Osteocyte (in vitro differentiated cells): ENCODE results near the gene MRPL41. TPM values are rescaled to one million over a fixed set of nuclear protein-coding genes. Genes with fewer than 3 reads are reported as not detected.
A peak's percentile ranks its signal among the peaks of the same experiment; 100 is the strongest.

Experiments used
- DNase-seq: peaks from one replicate; pipeline ENCODE4 v3.0.0; 2021; ENCODE audit warnings: mixed read lengths; ENCODE audit not compliant: unreplicated experiment; ENCODE audit errors: extremely low spot score
- H3K27ac Mint-ChIP-seq: one replicate; pipeline ENCODE4 v1.8.0; 2021; ENCODE audit warnings: mild to moderate bottlenecking, mixed read lengths; ENCODE audit not compliant: unreplicated experiment
- H3K27me3 Mint-ChIP-seq: one replicate; pipeline ENCODE4 v1.8.0; 2021; ENCODE audit warnings: mixed read lengths; ENCODE audit not compliant: unreplicated experiment
- H3K36me3 Mint-ChIP-seq: one replicate; pipeline ENCODE4 v1.8.0; 2021; ENCODE audit warnings: mixed read lengths; ENCODE audit not compliant: unreplicated experiment
- H3K4me1 Mint-ChIP-seq: one replicate; pipeline ENCODE4 v1.8.0; 2021; ENCODE audit warnings: mixed read lengths; ENCODE audit not compliant: unreplicated experiment
- H3K4me3 Mint-ChIP-seq: one replicate; pipeline ENCODE4 v1.8.0; 2021; ENCODE audit warnings: mild to moderate bottlenecking, moderate library complexity, mixed read lengths; ENCODE audit not compliant: unreplicated experiment
- H3K9me3 Mint-ChIP-seq: one replicate; pipeline ENCODE4 v1.8.0; 2021; ENCODE audit warnings: mixed read lengths; ENCODE audit not compliant: unreplicated experiment
- CTCF ChIP-seq: fragments of 200-600 bp; sonication (generic); IDR thresholded peaks from 2 replicates; pipeline ENCODE4 v1.5.0; 2021; ENCODE audit warnings: antibody characterized with exemption, mild to moderate bottlenecking, moderate library complexity
- total RNA-seq: library from RNA; stranded (reverse); gene quantifications from 2 replicates; pipeline ENCODE4 v1.2.1, GENCODE V29; 2021

MRPL41 gene
- total RNA-seq, 1 donor from 2014 or later = 53.8 TPM

GRCh38 chr9:137583347-137583746 is 31.7 kb downstream of the MRPL41 start:
- Mint-ChIP-seq H3K4me3 (no peak overlapping the region), H3K36me3 (peaks cover 27% of the 10 kb centered on the region), H3K9me3 (no peaks in the 10 kb centered on the region), H3K27me3 (no peaks in the 10 kb centered on the region), H3K4me1 (peaks cover 12% of the 10 kb centered on the region), H3K27ac (no peak overlapping the region)
- DNase-seq = no peak
- no peak for TF ChIP-seq CTCF

GRCh38 chr9:137583957-137584356 is 32.3 kb downstream of the MRPL41 start:
- peaks cover 27% of the 10 kb centered on the region for H3K36me3 Mint-ChIP-seq
- H3K27me3 Mint-ChIP-seq = no peaks in the 10 kb centered on the region
- H3K27ac Mint-ChIP-seq = peak overlapping the region; percentile 54
- no peak for TF ChIP-seq CTCF
- H3K9me3 Mint-ChIP-seq = no peaks in the 10 kb centered on the region
- peaks cover 11% of the 10 kb centered on the region for H3K4me1 Mint-ChIP-seq
- no peak for DNase-seq
- no peak overlapping the region for H3K4me3 Mint-ChIP-seq

- Mint-ChIP-seq H3K36me3 (peaks cover 23% of the 10 kb centered on the region), H3K9me3 (no peaks in the 10 kb centered on the region), H3K4me1 (peaks cover 11% of the 10 kb centered on the region), H3K27ac (no peak overlapping the region), H3K27me3 (no peaks in the 10 kb centered on the region), H3K4me3 (no peak overlapping the region)
- TF ChIP-seq CTCF = no peak
- DNase-seq = no peak
Observed at GRCh38 chr9:137586854-137587253, 35.2 kb downstream of the MRPL41 start.

- Mint-ChIP-seq H3K27me3 (no peaks in the 10 kb centered on the region), H3K36me3 (peaks cover 15% of the 10 kb centered on the region), H3K4me3 (no peak overlapping the region), H3K9me3 (no peaks in the 10 kb centered on the region), H3K4me1 (peaks cover 11% of the 10 kb centered on the region), H3K27ac (no peak overlapping the region)
- no peak for DNase-seq
- no peak for TF ChIP-seq CTCF
Observed at GRCh38 chr9:137588311-137588710, 36.6 kb downstream of the MRPL41 start.

- no peak for DNase-seq
Observed at GRCh38 chr9:137588891-137589290, 37.2 kb downstream of the MRPL41 start.

More at GRCh38 chr9:137588891-137589290, 37.2 kb downstream of the MRPL41 start:
- H3K9me3 Mint-ChIP-seq = no peaks in the 10 kb centered on the region
- no peaks in the 10 kb centered on the region for H3K27me3 Mint-ChIP-seq
- peaks cover 15% of the 10 kb centered on the region for H3K36me3 Mint-ChIP-seq
- no peak for TF ChIP-seq CTCF
- no peak overlapping the region for H3K27ac Mint-ChIP-seq
- peaks cover 11% of the 10 kb centered on the region for H3K4me1 Mint-ChIP-seq
- peak overlapping the region; percentile 79 for H3K4me3 Mint-ChIP-seq
